T-helper 1 cell treated with Interleukin-12 subunit alpha and Interleukin-12 subunit beta and Interleukin-4 antibody, amounts not matched to agents 30 ng/mL and 1 ng/mL, for 36 hours (primary cell): ENCODE data around the gene MRPL28. TPM values are rescaled to one million over a fixed set of nuclear protein-coding genes. Genes with fewer than 3 reads are reported as not detected.

Experiments
- intact Hi-C: fragments of 100-400 bp; cut with micrococcal nuclease; formaldehyde crosslinking; loops from one replicate; pipeline ENCODE4 v1.15.1; 2024
- total RNA-seq: library from RNA; stranded (reverse); gene quantifications from 2 replicates; pipeline ENCODE4 v1.2.3, GENCODE V29; 2022

The MRPL28 gene
- total RNA-seq, 1 donor from 2014 or later = 82.9 TPM

DNA sequence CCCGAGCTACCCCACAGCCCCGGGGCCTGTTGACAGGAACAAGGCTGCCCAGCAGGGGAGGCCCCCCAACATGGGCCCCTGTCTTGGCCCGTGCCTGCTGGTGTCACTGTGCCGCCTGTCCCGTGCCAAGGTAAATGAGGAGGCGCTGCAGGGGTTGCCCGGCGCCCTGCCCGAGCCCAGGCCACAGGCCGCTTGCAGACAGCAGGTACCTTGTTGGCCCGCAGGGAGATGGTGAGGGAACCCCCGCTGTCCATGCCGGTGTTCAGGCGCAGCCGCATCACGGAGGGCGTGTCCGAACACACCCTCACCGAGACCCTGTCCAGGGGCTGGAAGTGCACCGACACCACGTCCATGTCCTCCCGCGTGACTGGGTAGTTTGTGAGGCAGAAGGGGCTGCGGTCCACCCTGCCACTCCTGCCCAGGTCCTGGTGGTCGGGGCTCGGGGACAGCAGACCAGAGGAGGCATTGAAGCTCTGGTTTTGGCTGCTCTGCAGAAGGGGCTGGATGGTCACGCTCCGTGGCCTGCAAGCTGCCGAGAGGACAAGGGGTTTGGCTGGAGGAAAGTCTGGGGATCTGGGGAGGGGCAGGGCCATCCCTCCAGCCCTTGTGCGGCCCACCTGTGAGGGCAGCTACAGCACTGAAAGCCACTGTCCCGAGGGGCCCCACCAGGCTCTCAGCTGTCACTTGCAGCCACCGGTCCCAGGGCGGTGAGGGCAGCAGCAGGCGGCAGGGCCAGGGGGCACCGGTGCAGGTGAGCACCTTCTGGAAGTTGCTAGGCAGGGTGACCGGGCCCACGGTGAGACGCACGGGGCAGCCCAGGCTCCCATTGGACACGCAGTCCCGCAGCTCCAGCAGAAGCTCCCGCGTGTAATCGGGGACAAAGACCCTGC lies 5.8 kb upstream of the MRPL28 start:
- intact Hi-C loops = no loop called here

DNA sequence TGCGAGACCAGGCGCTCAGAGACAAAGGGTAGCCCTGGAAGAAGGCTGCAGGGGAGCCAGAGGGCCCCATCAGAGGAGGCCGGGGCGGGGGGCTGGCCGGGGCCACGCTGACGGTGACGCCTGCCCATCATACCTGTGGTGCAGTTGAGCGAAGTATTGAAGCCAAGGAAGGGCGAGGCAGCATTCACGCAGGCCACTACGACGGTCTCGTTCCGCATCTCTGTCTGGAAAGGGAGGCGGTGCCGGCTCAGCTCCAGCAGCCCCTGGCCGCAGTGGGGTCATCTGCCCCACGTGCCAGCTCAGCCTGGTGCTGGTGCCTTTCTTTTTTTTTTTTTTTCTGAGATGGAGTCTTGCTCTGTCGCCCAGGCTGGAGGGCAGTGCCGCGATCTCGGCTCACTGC lies 4.9 kb upstream of the MRPL28 start:
- intact Hi-C loops = no loop called here

DNA sequence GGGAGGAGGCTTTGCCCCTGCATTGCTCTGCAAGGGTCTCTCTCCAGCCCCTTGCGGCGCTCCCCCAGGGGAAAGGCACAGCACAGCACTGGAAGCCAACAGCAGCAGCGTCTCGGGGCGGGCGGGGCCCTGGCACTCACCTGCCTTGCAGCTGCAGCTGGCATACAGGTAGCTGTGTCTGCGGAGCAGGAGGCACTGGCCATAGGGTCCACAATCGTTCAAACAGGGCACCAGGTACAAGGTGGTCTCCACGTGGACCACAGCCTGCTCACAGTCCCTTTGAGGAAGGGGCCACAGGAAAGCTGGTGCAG lies 4.2 kb upstream of the MRPL28 start:
- intact Hi-C loops = no loop called here

DNA sequence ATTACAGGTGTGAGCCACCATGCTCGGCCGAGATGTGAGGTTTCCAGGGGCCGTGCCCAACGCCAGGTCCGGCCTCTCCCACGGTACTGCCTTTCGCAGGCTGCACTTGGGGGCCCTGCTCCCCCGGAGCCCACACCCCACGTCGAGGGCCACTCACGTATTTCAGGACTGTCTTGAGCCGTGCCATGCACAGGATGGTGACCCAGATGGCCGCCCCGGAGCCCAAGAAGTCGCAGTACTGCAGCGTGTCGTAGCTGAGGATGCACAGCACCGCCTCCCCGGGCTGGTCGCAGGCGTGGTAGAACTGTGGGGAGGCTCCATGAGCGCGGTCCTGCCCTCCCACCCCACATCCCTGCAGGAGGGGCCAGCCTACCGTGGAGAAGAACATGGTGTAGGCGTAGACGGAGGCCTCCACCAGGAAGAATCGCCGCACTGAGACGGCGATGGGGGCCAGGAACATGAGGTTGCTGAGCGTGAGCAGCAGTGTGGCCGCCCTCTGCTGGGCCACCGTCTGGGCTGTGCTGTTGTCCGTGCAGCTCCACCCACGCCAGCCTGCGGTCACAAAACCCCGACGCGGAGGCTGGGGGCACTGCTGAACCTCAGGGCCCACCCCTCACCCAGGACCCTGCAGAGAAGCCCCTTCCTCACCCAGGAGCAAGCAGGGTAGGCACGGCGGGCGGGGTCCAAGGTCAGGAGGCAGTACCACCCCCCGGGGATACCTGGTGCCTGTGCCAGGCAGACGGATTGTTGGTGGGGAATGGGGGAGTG lies 3.7 kb upstream of the MRPL28 start:
- intact Hi-C loops = no loop called here

DNA sequence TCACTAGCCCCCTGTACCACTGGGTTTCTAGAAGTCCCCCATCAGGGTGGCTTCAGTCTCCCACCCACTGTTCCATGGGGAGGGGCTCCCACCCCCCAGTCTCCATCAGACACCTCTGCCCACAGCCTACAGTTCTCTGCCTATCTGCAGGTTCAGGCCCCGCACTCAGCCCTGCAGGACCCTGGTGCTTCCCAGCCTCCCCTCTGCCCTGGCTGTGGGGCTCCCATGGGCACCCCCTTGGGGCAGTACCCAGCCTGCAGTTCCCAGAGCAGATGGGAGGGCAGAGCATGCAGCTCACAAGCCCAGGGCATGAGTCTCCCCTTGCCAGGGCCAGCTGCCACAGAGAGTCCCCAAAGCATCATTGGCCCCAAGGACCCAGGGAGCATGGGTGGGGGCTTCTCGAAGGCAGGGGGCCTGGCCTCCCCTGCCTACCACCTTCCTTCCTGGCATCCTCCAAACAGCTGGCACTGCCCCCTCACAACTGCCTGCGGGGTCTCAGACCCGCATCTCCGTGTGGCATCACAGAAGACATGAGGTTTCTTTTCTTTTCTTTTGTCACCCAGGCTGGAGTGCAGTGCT lies 2.8 kb upstream of the MRPL28 start:
- intact Hi-C loops = no loop called here

DNA sequence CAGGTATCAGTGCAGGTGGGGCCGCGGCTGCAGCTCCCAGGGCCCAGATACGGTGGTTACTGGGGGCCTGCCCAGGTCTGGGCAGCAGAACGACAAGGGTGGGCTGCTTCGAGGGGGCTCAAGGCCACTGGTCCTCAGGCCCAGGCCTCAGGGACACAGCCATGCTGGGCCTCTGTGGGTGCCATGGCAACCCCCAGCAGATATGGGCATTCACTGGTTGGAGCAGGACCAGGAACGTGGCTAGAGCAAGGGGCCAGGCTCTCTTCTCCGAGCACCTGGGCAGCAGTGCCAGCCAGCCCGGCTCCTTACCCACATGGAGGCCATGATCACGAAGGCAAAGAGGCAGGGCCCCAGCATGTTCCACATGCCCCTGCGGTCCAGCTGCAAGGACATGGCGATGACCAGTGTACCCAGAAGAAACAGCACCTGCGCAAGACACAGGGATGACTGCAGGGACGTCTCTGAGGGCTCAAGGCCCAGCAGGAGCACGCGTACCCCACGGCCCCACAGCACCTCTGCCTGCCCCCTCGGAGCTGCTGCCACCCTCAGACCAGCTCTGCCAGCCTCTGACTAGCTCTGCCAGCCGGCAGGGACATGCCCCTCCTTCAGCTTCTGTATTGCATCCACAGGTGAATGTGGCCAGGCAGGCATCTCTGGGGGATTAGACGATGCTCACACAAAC lies 2.1 kb upstream of the MRPL28 start:
- intact Hi-C loops = no loop called here

DNA sequence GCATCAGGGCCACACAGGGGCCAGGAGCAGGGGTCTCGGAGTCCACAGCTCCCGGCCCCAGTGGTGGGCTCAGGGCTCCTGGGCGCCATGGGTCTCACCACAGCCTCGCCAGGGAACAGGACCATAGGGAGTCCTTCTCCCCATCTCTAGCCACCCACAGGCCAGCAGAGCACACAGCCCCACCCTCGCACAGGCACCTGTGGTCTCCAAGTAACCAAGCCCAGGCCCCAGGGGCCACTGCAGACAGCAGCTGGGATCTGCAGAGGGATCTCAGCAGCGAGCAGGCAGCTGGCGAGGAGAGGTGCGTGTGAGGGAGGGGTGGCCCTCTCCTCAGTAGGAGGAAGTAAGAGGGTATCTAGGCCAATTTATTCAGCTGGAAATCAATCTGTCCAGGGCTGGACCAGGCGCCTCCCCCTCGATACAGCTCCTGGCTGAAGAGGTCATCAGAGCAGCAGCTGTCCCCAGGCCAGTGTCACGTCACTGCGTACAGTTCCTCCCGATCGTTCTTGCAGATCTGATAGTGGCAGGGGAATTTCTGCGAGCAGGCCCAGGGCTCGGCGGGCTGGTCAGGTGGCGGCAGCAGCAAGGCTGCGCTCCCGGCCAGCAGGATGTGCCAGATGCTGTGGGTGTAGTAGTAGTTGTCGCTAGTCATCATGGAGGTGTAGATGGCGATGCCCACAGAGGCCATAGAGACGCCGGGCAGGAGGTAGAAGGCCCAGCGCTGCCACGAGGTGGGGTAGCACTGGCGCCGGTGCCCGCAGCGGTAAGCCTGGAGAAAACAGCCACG lies 1.4 kb upstream of the MRPL28 start:
- intact Hi-C loops = no loop called here

DNA sequence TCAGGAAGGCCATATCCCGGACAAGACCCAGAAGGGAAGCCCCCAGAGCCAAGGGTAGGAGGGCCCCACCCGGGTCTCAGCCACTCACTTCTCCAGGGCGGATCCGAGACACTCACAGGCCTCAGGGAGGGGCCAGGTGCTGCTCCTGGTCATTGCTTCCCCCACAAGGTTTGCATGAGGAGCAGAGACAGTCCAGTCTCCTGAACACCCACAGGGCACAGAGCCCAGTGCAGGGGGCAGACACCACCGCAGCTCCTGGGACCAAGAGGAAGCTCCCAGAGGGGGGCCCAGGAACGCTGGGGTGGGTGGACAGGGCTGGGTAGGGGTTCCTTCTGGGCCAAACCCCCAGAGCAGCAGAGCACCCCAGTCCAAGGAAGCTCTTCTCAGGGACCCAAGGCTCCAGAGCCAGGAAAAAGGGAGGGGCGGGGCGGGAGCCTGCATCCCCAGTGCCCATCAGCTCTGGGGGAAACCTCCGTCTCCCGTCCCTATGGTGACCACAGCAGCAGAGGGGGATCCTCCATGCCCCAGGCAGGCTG lies 709 bp upstream of the MRPL28 start:
- intact Hi-C loops = loop anchor here (1.0 kb wide), 7 partner anchors 11 to 265 kb away; partner anchors contain the start of genes DECR2, FAM234A, LUC7L and METTL26

DNA sequence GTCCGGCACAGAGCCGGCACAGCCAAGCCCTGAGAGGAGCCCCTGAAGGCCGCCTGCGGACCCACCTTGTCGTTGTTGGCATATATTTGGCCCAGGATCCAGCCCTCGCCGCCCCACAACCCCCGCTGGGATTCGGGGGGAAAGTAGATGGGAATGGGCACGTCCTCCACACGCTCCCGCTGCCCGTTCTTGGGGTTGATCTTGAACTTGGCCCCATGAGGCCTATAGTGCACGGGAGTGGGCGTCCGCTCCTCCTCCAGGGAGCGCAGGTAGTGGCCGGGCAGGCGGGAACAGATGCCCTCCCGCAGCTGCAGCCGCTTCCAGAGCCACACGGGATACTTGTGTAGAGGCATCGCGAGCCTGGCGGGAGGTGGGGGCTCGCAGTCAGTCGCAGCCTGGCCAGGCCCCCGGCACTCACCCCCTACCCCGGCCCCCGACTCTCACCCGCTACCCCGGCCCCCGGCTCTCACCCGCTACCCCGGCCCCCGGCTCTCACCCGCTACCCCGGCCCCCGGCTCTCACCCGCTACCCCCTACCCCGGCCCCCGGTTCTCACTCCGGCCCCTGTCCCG lies 387 bp downstream of the MRPL28 start:
- intact Hi-C loops = loop anchor here (1.0 kb wide), 7 partner anchors 12 to 266 kb away; partner anchors contain the start of genes DECR2, FAM234A, LUC7L and METTL26

DNA sequence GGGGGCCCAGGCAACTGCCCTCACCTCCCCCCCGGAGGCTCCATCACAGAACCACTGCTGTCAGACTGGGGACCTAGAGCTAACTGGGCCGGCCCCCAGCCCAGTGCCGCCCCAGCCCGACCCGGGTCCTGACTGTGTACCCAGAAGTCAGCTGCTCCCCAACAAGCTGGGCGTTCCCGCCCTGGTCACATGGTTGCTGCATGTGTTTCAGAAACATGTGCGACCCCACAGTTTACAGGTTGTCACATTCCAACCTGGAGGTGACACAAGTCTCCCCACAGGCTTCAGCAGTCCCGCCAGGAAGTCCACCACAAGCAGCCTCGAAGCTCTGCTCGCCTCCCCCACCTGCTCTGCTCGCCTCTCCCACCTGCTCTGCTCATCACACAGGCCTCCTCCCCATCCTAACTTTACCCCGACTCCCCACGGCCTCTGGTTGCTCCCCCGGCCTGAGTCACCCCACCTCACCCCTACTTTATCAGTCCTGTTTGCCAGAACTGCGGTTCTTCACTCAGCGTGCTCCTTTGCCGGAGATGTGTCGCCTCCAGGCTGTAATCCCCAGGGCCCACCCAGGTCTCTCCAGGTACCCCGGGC lies 968 bp downstream of the MRPL28 start:
- intact Hi-C loops = no loop called here

DNA sequence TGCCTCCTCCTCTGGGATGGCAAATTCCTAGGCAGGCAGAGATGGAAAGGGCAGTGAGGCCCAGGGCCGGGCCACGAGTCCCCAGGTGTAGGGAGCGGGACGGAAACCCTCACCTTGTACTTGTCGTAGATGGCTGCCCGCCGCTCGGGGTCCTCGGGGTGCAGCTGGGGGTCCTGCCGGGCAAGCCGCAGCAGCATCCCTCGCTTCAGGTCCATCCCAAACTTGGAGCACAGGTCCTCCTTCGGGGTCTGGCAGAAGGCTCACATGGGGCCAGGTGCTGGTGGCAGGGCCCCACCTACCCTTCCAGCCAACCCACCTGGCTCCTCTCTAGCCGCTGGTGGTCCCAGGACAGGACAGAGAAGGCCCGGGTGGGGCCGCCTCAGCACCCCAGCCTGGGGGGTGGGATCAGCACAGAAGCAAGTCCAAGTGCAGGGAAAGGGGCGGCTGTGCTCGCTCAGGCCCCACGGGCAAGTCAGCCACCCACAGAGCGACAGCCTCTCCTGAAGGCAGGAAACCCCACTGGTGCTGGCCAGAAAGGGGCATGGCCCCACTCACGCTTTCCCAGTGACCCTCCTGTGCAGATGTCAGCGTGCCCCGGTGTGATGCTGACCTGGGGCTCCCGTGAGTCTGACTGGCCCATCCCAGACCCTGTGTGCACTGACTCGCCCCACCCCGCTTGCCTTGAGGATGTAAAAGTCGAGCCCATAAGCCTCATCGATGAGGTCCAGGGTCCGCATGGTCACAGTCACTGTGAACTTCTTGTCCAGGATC lies 1.8 kb downstream of the MRPL28 start:
- intact Hi-C loops = no loop called here

DNA sequence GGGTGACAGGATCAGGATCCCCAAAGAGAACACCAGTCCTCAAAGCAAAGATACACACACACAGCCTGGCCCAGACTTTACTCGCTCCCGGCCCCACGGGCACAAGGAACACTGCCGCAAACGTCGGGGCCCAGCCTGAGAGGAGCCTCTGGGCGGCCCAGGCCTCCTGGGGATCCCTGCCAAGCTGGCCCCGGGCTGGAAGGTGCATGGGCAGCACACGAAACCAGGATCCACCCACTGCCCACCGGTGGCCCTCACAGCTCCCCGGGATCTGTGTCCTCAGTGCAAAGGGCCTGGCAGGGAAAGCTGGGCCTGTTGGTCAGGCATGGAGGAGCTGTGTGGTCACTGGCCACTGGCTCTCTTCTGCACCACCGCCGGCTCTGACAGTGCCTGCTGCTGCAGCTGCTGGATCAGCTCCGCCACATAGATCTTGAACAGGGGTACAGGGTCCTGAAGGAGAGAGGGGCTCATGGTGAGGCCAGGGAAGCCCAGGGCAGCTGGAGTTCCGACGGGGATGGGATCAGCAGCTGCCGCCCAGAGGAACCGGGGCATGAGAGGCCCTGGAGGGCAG lies 2.9 kb downstream of the MRPL28 start:
- intact Hi-C loops = no loop called here

DNA sequence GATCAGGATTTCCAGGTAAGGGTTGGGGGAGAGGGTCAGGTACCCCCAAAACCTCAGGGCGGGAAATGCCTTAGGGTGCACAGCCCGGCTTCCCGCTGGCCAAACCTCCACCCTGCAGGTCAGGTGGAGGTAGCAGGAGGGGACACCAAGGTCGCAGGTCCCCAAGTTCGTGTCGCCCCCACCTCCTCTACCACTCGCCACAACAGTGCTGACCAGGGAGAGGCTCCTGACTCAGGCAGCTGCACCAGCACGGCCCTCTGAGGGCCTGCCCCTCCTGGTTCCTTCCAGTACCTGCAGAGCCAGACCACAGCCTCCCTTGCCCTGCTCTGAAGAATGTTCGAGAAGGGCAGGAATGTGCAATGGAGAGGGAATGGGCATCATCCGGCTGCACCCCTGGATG lies 3.9 kb downstream of the MRPL28 start:
- intact Hi-C loops = no loop called here

DNA sequence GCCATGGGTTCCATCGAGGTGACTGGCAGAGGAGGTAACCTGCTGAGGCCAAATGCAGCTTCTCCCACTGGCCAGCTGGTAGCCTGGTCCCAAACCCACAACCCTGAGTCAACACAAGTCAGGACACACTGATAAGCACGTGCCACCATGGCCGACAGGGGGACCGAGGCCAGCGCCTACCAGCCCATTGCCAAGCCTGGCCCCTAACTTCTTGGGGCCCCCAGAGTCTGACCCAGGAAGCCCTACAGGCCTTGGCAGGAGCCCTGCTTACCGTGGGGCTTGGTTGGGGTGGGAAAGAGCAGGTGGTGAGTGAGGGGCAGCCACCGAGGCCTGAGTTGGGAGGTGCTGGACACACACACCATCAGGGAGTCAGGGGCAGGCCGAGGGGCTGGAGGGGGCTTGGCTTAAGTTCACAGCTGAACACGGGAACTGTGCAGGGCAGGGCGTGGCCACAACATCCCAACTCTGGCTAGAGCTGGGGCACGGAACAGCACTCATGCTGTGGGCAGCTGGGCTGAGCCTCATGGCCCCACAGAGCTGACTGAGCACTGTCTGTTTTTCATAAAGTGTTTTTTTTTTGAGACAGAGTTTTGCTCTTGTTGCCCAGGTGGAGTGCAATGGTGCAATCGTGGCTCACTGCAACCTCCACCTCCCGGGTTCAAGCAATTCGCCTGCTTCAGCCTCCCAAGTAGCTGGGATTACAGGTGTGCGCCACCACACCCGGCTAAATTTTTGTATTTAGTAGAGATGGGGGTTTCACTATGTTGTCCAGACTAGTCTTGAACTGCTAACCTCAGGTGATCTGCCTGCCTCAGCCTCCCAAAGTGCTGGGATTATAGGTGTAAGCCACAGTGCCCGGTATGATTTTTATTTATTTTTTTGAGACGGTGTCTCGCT lies 5.5 kb downstream of the MRPL28 start:
- intact Hi-C loops = no loop called here

DNA sequence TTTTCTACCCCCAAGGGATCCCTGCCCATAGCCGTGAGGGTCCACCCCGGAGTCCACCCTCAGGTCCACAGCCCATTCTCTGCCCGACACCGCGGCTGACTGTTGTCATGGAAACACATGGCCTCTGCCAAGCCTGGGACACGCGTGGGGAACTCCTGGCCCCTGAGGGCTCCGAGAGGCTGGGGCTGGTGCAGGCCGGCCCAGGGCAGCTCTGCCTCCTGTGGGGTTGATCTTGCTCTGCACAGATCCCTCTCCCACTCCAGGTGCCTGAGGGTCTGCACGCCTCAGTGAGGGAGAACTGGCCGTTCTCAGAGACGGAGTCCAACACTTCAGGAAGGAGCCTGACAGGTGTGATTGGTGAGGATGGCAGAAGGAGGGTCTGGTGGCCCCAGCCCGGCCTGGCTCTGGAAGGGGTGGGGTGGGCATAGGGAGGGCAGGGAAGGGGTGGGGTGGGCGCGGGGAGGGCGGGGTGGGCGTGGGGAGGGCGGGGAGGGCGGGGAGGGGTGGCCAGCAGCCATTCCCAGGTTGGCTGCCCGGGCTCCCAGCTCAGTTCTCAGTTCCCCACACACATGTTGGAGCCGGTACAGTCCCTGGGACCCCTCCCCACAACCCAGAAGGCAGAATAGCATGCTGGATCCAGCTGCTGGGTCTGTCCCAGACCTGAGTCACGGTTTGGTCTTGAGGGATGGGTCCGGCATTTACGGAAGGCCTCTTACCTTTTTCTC lies 6.4 kb downstream of the MRPL28 start:
- intact Hi-C loops = no loop called here

DNA sequence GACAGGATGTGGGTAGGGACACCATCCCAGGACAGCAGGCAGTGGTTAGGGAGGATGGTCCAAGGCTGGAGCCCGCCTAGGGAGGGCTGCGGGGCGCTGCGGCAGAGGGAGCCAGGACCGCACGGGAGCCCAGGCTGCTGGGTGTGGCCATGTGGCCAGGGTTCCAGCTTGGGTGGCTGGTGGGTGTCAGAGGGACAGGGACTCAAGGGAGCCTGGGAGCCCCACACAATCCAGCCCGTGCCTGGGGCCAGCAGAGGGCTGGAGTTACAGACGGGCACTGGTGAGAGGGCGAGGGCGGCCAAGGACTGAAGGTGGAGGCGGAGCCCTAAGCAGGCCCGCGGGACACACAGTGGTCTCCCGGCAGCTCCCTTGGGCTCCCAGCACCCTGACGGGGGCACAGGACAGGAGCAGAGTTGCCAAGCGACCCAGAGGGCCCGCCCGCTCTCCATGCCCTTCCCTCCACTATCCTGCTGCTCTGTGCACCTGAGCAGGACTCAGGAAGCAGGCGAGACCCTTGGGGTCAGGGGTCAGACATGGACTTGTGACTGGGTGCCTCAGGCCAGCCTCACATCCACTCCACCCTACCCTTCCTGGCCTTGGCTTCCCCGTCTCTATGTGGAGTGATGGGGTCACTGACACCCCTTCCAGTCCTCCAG lies 7.1 kb downstream of the MRPL28 start:
- intact Hi-C loops = no loop called here

DNA sequence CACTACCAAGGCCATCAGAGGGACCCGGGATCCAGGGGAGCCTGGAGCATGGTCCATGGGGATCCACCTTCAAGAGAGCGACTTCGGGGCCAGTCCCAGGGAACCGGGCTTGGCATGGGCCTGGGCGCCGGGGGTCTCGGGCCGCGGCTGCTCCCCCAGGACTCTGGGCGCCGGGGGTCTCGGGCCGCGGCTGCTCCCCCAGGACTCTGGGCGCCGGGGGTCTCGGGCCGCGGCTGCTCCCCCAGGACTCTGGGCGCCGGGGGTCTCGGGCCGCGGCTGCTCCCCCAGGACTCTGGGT lies 7.7 kb downstream of the MRPL28 start:
- intact Hi-C loops = loop anchor here (1.0 kb wide), 4 partner anchors 181 to 297 kb away; no protein-coding TSS in a partner anchor
